SK-N-SH (cell line): ENCODE results near the gene IQSEC1. TPM values are rescaled to one million over a fixed set of nuclear protein-coding genes. Genes with fewer than 3 reads are reported as not detected.

Experiments
- CTCF ChIA-PET: fragments of 300-600, 350-600 bp; formaldehyde crosslinking; extraction: SDS; loops from one replicate; lab custom pipeline; 2021; lab: Yijun Ruan, JAX
- POLR2A ChIA-PET: fragments of 350-600 bp; sonication (Branson Sonifier 250); formaldehyde crosslinking; extraction: SDS; loops from one replicate; lab custom pipeline; 2020; ENCODE audit warnings: antibody characterized with exemption, inconsistent platforms; lab: Yijun Ruan, JAX
- DNase-seq: peaks from one replicate; pipeline ENCODE4 v3.0.0; 2012
- H2AFZ ChIP-seq: fragments of 200-600 bp; sonication (generic); 2 replicates; pipeline ENCODE4 v1.8.1; 2016; ENCODE audit warnings: antibody characterized with exemption, mild to moderate bottlenecking, low read depth
- H3F3A ChIP-seq: fragments of 200-600 bp; sonication (generic); replicated peaks from 2 replicates; pipeline ENCODE3; 2016; ENCODE audit warnings: antibody characterized with exemption, mild to moderate bottlenecking; ENCODE audit not compliant: insufficient read depth
- H3K27ac ChIP-seq, 2 experiments: fragments of 200-500 bp in 1 of 2; fragments of 200-600 bp in 1 of 2; sonication (Bioruptor generic) in 1 of 2; sonication (generic), shearing (Covaris generic) in 1 of 2; 2 replicates each; pipeline versions ENCODE4 v1.5.1 to v1.6.1; 2014 to 2016; ENCODE audit warnings: low read depth in 2 of 2, inconsistent platforms in 1 of 2, low read length in 1 of 2, mild to moderate bottlenecking in 1 of 2, mixed read lengths in 1 of 2
- H3K27me3 ChIP-seq: fragments of 200-600 bp; sonication (generic), shearing (Covaris generic); 2 replicates; pipeline ENCODE4 v1.6.1; 2016; ENCODE audit warnings: mixed run types; ENCODE audit not compliant: insufficient read depth
- H3K36me3 ChIP-seq, 2 experiments: fragments of 200-500 bp in 1 of 2; fragments of 200-600 bp in 1 of 2; sonication (Bioruptor generic) in 1 of 2; sonication (generic) in 1 of 2; replicated peaks in 1 of 2; 2 replicates each; pipeline versions ENCODE3 to v1.5.1; 2014 to 2016; ENCODE audit warnings: low read length in 1 of 2, mild to moderate bottlenecking in 1 of 2; ENCODE audit not compliant: insufficient read depth in 2 of 2, control insufficient read depth in 1 of 2
- H3K4me1 ChIP-seq, 2 experiments: fragments of 200-500 bp in 1 of 2; fragments of 200-600 bp in 1 of 2; sonication (Bioruptor generic) in 1 of 2; sonication (generic), shearing (Covaris generic) in 1 of 2; 2 replicates each; pipeline versions ENCODE4 v1.5.1 to v1.6.1; 2014 to 2016; ENCODE audit warnings: low read depth in 1 of 2, low read length in 1 of 2, mixed run types in 1 of 2; ENCODE audit not compliant: insufficient read depth in 2 of 2, control insufficient read depth in 1 of 2
- H3K4me2 ChIP-seq: fragments of 200-600 bp; sonication (generic), shearing (Covaris generic); 2 replicates; pipeline ENCODE4 v1.6.1; 2017; ENCODE audit warnings: mixed run types
- H3K4me3 ChIP-seq, 2 experiments: fragments of 200-500 bp in 1 of 2; fragments of 200-600 bp in 1 of 2; sonication (Bioruptor generic) in 1 of 2; sonication (generic), shearing (Covaris generic) in 1 of 2; 2 replicates each; pipeline versions ENCODE4 v1.5.1 to v1.8.1; 2014 to 2016; ENCODE audit warnings: low read depth in 2 of 2, inconsistent platforms in 1 of 2, low read length in 1 of 2, mild to moderate bottlenecking in 1 of 2, mixed read lengths in 1 of 2, moderate library complexity in 1 of 2
- H3K79me2 ChIP-seq: fragments of 200-600 bp; sonication (generic); 2 replicates; pipeline ENCODE4 v1.8.1; 2017; ENCODE audit warnings: mild to moderate bottlenecking; ENCODE audit not compliant: insufficient read depth
- H3K9ac ChIP-seq: fragments of 200-600 bp; sonication (generic); 2 replicates; pipeline ENCODE4 v1.6.1; 2017; ENCODE audit warnings: mixed run types
- H3K9me2 ChIP-seq: fragments of 200-600 bp; sonication (generic); 2 replicates; pipeline ENCODE4 v1.6.1; 2017; ENCODE audit warnings: mixed run types
- H3K9me3 ChIP-seq: fragments of 200-600 bp; sonication (generic); 2 replicates; pipeline ENCODE4 v1.6.1; 2017; ENCODE audit warnings: mixed run types, mild to moderate bottlenecking, moderate library complexity
- H4K20me1 ChIP-seq: fragments of 200-600 bp; sonication (generic); 2 replicates; pipeline ENCODE4 v1.6.1; 2017; ENCODE audit warnings: mild to moderate bottlenecking, mixed run types; ENCODE audit not compliant: insufficient read depth
- CHD2 ChIP-seq: fragments of 150-350 bp; IDR thresholded peaks from 2 replicates; pipeline ENCODE4 v1.6.1; 2018; ENCODE audit warnings: low read length; ENCODE audit not compliant: partially characterized antibody
- FOSL2 ChIP-seq: IDR thresholded peaks from 2 replicates; pipeline ENCODE4 v1.4.0; 2012; ENCODE audit warnings: low read depth, mild to moderate bottlenecking, moderate library complexity, borderline replicate concordance
- FOXJ3 ChIP-seq: sonication (generic); formaldehyde crosslinking; IDR thresholded peaks from 2 replicates; pipeline ENCODE4 v1.5.1; 2020; ENCODE audit warnings: mild to moderate bottlenecking, missing genetic modification reagents
- FOXM1 ChIP-seq: IDR thresholded peaks from 2 replicates; pipeline ENCODE4 v1.4.0; 2012; ENCODE audit warnings: low read depth, mild to moderate bottlenecking
- NRF1 ChIP-seq: IDR thresholded peaks from 2 replicates; pipeline ENCODE4 v1.6.1; 2012; ENCODE audit warnings: low read depth, mild to moderate bottlenecking, low read length
- RFX5 ChIP-seq: IDR thresholded peaks from 2 replicates; pipeline ENCODE4 v1.6.1; 2012; ENCODE audit warnings: mild to moderate bottlenecking, improper control_type of control experiment, low read length
- SMC3 ChIP-seq: IDR thresholded peaks from 2 replicates; pipeline ENCODE4 v1.6.1; 2012; ENCODE audit warnings: low read depth, low read length, improper control_type of control experiment
- TAF1 ChIP-seq: IDR thresholded peaks from 2 replicates; pipeline ENCODE4 v1.6.1; 2012; ENCODE audit warnings: low read depth, mild to moderate bottlenecking, low read length, moderate library complexity, borderline replicate concordance
- TCF12 ChIP-seq: IDR thresholded peaks from 2 replicates; pipeline ENCODE4 v1.4.0; 2012
- YY1 ChIP-seq: IDR thresholded peaks from 2 replicates; pipeline ENCODE4 v1.4.0; 2012; ENCODE audit warnings: low read depth, mild to moderate bottlenecking
- ZBTB33 ChIP-seq: IDR thresholded peaks from 2 replicates; pipeline ENCODE4 v1.4.0; 2012; ENCODE audit warnings: low read depth, borderline replicate concordance
- WGBS: methylation state at CpG from one replicate; pipeline ENCODE4 v1.1.6; 2017; ENCODE audit warnings: low lambda C conversion rate; 5-methylcytosine and 5-hydroxymethylcytosine counted together
- polyA plus RNA-seq, 3 experiments: library from polyadenylated mRNA; depleted of rRNA; stranded (reverse); fragments of >200 nt; gene quantifications; 2 replicates each; pipeline ENCODE4 v1.2.3, GENCODE V29; 2012
- TF ChIP-seq, protein P1 (sequence below): IDR thresholded peaks from 2 replicates; pipeline ENCODE4 v1.4.0; 2012; ENCODE audit warnings: low read depth, borderline replicate concordance
- TF ChIP-seq, protein P2 (sequence below): fragments of 200-600 bp; sonication (generic); IDR thresholded peaks from 2 replicates; pipeline ENCODE4 v1.6.1; 2017; ENCODE audit warnings: antibody characterized with exemption, mild to moderate bottlenecking, moderate library complexity
- TF ChIP-seq, protein P3 (sequence below): fragments of 150-350 bp; IDR thresholded peaks from 2 replicates; pipeline ENCODE4 v1.6.1; 2017; ENCODE audit warnings: antibody characterized with exemption, low read length, low read depth, borderline replicate concordance

The IQSEC1 gene
- polyA plus RNA-seq, 1 of the 3 experiments (the other 2 are of a cell fraction): 6.2 TPM

DNA sequence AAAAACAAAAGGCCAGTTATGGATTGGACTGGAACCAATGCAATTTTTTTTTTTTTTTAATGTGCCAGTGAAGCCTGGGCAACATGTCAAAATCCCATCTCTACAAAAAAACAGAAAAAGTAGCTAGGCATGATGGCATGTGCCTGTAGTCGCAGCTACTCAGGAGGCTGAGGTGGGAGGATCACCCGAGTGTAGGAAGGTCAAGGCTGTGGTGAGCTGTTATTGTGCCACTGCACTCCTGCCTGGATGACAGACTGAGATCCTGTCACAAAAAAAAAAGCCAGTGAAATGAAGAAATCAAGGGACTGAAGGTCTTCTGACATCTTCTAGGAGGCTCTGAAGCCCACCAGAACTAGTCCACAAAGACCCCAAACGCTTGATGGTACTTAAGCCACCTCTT, 101.2 kb downstream of the IQSEC1 start:
- peaks cover 4% of the 10 kb centered on the region; the same call in 1 of the 2 replicates for H3K79me2 ChIP-seq
- H3K36me3 ChIP-seq: no peaks in the 10 kb centered on the region
- ChIA-PET POLR2A (interaction anchor here (0.6 kb wide), 1 partner anchor 661 kb away, joined by 5 read pairs; no protein-coding TSS in a partner anchor), CTCF (interaction anchor here (1.4 to 2.3 kb wide), 3 partner anchors 11 to 23 kb away, joined by 5 to 7 read pairs (median 6); no protein-coding TSS in a partner anchor)
- H3K4me1 ChIP-seq: peaks cover 0 to 20% of the 10 kb centered on the region in 2 experiments; a peak in 2 of 4 replicates
- H2AFZ ChIP-seq: no peak overlapping the region
- WGBS: 90% methylated on average over 3 of the region's 3 CpGs
- H3K27ac ChIP-seq: no peak overlapping the region
- H3F3A ChIP-seq: no peaks in the 10 kb centered on the region
- DNase-seq: no peak
- H3K27me3 ChIP-seq: no peaks in the 10 kb centered on the region
- no peak overlapping the region for H3K4me3 ChIP-seq
- no peak overlapping the region for H3K4me2 ChIP-seq
- no peaks in the 10 kb centered on the region for H3K9me2 ChIP-seq
- no peaks in the 10 kb centered on the region for H4K20me1 ChIP-seq
- TF ChIP-seq SMC3 (no peak), TAF1 (no peak), CHD2 (no peak), RFX5 (no peak), FOXJ3 (no peak), YY1 (no peak), NRF1 (no peak), FOSL2 (no peak), ZBTB33 (no peak), FOXM1 (no peak), TCF12 (no peak)
- TF ChIP-seq, protein P1, sequence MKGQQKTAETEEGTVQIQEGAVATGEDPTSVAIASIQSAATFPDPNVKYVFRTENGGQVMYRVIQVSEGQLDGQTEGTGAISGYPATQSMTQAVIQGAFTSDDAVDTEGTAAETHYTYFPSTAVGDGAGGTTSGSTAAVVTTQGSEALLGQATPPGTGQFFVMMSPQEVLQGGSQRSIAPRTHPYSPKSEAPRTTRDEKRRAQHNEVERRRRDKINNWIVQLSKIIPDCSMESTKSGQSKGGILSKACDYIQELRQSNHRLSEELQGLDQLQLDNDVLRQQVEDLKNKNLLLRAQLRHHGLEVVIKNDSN: no peak
- TF ChIP-seq, protein P2, sequence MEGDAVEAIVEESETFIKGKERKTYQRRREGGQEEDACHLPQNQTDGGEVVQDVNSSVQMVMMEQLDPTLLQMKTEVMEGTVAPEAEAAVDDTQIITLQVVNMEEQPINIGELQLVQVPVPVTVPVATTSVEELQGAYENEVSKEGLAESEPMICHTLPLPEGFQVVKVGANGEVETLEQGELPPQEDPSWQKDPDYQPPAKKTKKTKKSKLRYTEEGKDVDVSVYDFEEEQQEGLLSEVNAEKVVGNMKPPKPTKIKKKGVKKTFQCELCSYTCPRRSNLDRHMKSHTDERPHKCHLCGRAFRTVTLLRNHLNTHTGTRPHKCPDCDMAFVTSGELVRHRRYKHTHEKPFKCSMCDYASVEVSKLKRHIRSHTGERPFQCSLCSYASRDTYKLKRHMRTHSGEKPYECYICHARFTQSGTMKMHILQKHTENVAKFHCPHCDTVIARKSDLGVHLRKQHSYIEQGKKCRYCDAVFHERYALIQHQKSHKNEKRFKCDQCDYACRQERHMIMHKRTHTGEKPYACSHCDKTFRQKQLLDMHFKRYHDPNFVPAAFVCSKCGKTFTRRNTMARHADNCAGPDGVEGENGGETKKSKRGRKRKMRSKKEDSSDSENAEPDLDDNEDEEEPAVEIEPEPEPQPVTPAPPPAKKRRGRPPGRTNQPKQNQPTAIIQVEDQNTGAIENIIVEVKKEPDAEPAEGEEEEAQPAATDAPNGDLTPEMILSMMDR: no peak
- TF ChIP-seq, protein P3, sequence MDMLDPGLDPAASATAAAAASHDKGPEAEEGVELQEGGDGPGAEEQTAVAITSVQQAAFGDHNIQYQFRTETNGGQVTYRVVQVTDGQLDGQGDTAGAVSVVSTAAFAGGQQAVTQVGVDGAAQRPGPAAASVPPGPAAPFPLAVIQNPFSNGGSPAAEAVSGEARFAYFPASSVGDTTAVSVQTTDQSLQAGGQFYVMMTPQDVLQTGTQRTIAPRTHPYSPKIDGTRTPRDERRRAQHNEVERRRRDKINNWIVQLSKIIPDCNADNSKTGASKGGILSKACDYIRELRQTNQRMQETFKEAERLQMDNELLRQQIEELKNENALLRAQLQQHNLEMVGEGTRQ: no peak
- no peaks in the 10 kb centered on the region for H3K9me3 ChIP-seq
- no peak overlapping the region for H3K9ac ChIP-seq
